ENCODE measurements around the gene PNISR. TPM values are rescaled to one million over a fixed set of nuclear protein-coding genes. Genes with fewer than 3 reads are reported as not detected.

PNISR gene
- total RNA-seq, 1 experiment from 2014 or later = 134 TPM

- no peak for DNase-seq
- Mint-ChIP-seq H3K9me3 (no peaks in the 10 kb centered on the region), H3K4me1 (peaks cover 0 to 5% of the 10 kb centered on the region in 2 experiments), H3K27me3 (ENCODE audit: low read depth) (peaks cover 2% of the 10 kb centered on the region), H3K36me3 (ENCODE audit: insufficient read depth in 1 of 3, low read depth in 3 of 3) (no peaks in the 10 kb centered on the region), H3K4me3 (no peak overlapping the region), H3K27ac (no peak overlapping the region)
- WGBS (ENCODE audit: extremely low coverage, insufficient read length, low lambda C conversion rate) = no CpG with 5 or more reads among the region's 3 CpGs
- H3K9ac ChIP-seq (ENCODE audit: extremely low read depth, insufficient read length, low read length) = no peak overlapping the region
- no peak overlapping the region for H3K56ac ChIP-seq (ENCODE audit: insufficient read length, low read depth, low read length)
- no peak overlapping the region for H2BK15ac ChIP-seq (ENCODE audit: low read depth, low read length)
- H3K9me3 ChIP-seq (ENCODE audit: control insufficient read depth, low read depth, low read length) = no peaks in the 10 kb centered on the region
- H3T11ph ChIP-seq (ENCODE audit: low read length) = no peak overlapping the region
- H3K79me1 ChIP-seq (ENCODE audit: insufficient read depth, low read depth, low read length, poor library complexity, severe bottlenecking) = no peaks in the 10 kb centered on the region
- no peak overlapping the region for H3K27ac ChIP-seq (ENCODE audit: insufficient read length, low read depth, low read length)
- H2AFZ ChIP-seq (ENCODE audit: low read length) = no peak overlapping the region
- no peak overlapping the region for H2BK20ac ChIP-seq (ENCODE audit: low read depth, low read length, poor library complexity, severe bottlenecking)
- H3K27me3 ChIP-seq (ENCODE audit: insufficient read depth, low read length) = no peaks in the 10 kb centered on the region
- no peak overlapping the region for H3K4me2 ChIP-seq (ENCODE audit: insufficient read depth, insufficient read length, low read length)
- no peak overlapping the region for H3K23ac ChIP-seq (ENCODE audit: insufficient read length, low read depth, low read length)
- H2BK12ac ChIP-seq (ENCODE audit: insufficient read length, low read depth, low read length) = no peak overlapping the region
- no peak overlapping the region for H4K5ac ChIP-seq (ENCODE audit: insufficient read length, low read depth, low read length)
- no peak overlapping the region for H3K14ac ChIP-seq (ENCODE audit: insufficient read depth, low read length)
- H3K23me2 ChIP-seq (ENCODE audit: insufficient read length, low read depth, low read length, poor library complexity, severe bottlenecking) = no peaks in the 10 kb centered on the region
- H3K18ac ChIP-seq (ENCODE audit: insufficient read length, low read depth, low read length) = no peak overlapping the region
- no peaks in the 10 kb centered on the region for H4K20me1 ChIP-seq (ENCODE audit: control insufficient read depth, insufficient read depth, insufficient read length)
- no peaks in the 10 kb centered on the region for H3K4me1 ChIP-seq (ENCODE audit: insufficient read depth, low read length)
- no peaks in the 10 kb centered on the region for H3K79me2 ChIP-seq (ENCODE audit: insufficient read depth, low read length)
- TF ChIP-seq CTCF (conservative IDR thresholded peaks at IDR 0.05) = no peak
- no peak overlapping the region for H2AK5ac ChIP-seq (ENCODE audit: insufficient read length, low read length)
- H4K8ac ChIP-seq (replicated peaks; ENCODE audit: insufficient read length, low read depth, low read length) = no peak overlapping the region
- H2BK5ac ChIP-seq (ENCODE audit: insufficient read length, low read length) = no peak overlapping the region
- no peak overlapping the region for H3K4ac ChIP-seq (ENCODE audit: low read depth, low read length)
- H4K91ac ChIP-seq (ENCODE audit: insufficient read length, low read depth, low read length) = no peak overlapping the region
- H2BK120ac ChIP-seq (ENCODE audit: low read depth, low read length, poor library complexity, severe bottlenecking) = no peak overlapping the region
These were observed 34.2 kb downstream of the PNISR start for GRCh38 chr6:99390896-99391295.

All from H9 (cell line).